Nephron (organoid): ENCODE measurements around the gene EPHA4.

Experiments
- H3K27ac Mint-ChIP-seq, 3 experiments: 2 replicates each; pipeline ENCODE4 v1.8.0; 2020; ENCODE audit warnings: mixed read lengths in 3 of 3, mild to moderate bottlenecking in 2 of 3, moderate library complexity in 1 of 3
- H3K27me3 Mint-ChIP-seq: 2 replicates; pipeline ENCODE4 v1.8.0; 2021; ENCODE audit warnings: low read depth, mild to moderate bottlenecking, moderate library complexity, mixed read lengths
- H3K36me3 Mint-ChIP-seq: 2 replicates; pipeline ENCODE4 v1.8.0; 2020; ENCODE audit warnings: low read depth, mixed read lengths
- H3K4me1 Mint-ChIP-seq: 2 replicates; pipeline ENCODE4 v1.8.0; 2020; ENCODE audit warnings: mixed read lengths
- H3K4me3 Mint-ChIP-seq, 3 experiments: 2 replicates each; pipeline ENCODE4 v1.8.0; 2020; ENCODE audit warnings: mild to moderate bottlenecking in 3 of 3, mixed read lengths in 3 of 3, moderate library complexity in 2 of 3
- H3K9me3 Mint-ChIP-seq: 2 replicates; pipeline ENCODE4 v1.8.0; 2020; ENCODE audit warnings: mixed read lengths
- TF ChIP-seq, protein P1 (sequence below), 3 experiments: fragments of 200-600 bp; sonication (generic); IDR thresholded peaks; one replicate each; pipeline ENCODE4 v1.5.0; 2021; ENCODE audit warnings: antibody characterized with exemption in 3 of 3; ENCODE audit not compliant: unreplicated experiment in 3 of 3

The EPHA4 gene

DNA sequence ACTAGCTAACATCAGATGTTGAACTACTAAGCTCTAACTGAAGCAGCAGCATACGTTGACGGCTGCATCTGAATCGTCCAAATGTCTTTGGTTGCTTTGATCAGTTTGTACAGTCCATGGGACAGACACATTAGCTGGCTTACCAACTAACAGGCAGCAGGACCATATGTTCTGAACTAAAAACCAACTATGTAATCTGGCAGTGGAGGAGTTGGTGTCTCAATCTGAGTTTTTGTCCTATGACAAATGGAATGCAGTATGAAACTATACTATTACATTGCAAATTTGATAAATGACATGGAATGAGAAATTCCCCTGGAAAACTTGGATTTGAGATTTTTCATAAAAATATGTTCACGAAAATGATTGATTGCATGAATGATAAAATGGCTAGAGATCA, 79.5 kb downstream of the EPHA4 start:
- Mint-ChIP-seq H3K4me3 (no peak overlapping the region), H3K9me3 (no peaks in the 10 kb centered on the region), H3K27ac (peak overlapping the region; percentile 56 to 66 (median 65)), H3K36me3 (peaks cover 47% of the 10 kb centered on the region), H3K4me1 (peaks cover 68% of the 10 kb centered on the region), H3K27me3 (no peaks in the 10 kb centered on the region)
- TF ChIP-seq, protein P1, sequence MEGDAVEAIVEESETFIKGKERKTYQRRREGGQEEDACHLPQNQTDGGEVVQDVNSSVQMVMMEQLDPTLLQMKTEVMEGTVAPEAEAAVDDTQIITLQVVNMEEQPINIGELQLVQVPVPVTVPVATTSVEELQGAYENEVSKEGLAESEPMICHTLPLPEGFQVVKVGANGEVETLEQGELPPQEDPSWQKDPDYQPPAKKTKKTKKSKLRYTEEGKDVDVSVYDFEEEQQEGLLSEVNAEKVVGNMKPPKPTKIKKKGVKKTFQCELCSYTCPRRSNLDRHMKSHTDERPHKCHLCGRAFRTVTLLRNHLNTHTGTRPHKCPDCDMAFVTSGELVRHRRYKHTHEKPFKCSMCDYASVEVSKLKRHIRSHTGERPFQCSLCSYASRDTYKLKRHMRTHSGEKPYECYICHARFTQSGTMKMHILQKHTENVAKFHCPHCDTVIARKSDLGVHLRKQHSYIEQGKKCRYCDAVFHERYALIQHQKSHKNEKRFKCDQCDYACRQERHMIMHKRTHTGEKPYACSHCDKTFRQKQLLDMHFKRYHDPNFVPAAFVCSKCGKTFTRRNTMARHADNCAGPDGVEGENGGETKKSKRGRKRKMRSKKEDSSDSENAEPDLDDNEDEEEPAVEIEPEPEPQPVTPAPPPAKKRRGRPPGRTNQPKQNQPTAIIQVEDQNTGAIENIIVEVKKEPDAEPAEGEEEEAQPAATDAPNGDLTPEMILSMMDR (IDR thresholded peaks at IDR 0.05; ENCODE audit: unreplicated experiment in 3 of 3) = no peak

DNA sequence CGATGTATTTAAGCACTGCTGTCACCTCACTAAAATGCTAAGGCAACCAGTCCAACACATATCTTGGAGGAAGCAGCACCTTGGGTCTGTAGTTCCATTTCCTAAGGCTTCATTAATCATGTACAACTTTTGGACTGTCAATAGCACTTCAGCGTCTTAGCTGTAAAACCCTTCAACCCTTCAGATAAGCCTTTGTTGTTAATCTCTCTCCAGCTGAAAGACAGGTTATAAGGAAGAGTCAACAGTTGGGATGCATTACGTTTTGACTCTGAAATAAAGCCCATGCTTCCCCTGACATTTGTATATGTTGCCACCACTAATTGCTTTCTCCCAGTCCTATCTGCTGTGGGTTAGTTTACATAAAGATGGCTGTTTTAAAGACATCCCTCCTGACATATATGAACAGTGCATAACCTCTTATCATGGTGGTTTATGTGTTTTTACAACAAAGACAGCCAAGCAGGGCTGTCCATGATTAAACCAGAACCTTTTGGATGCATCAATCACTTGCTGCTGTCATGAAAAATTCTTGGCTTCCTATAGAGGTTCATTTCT, 81.5 kb downstream of the EPHA4 start:
- Mint-ChIP-seq H3K4me1 (peaks cover 74% of the 10 kb centered on the region), H3K27ac (peak overlapping the region in 2 of 3 experiments; percentile 43 to 56), H3K4me3 (no peak overlapping the region), H3K36me3 (peaks cover 34% of the 10 kb centered on the region), H3K9me3 (no peaks in the 10 kb centered on the region), H3K27me3 (no peaks in the 10 kb centered on the region)
- TF ChIP-seq, protein P1 (IDR thresholded peaks at IDR 0.05; ENCODE audit: unreplicated experiment in 3 of 3) = no peak

DNA sequence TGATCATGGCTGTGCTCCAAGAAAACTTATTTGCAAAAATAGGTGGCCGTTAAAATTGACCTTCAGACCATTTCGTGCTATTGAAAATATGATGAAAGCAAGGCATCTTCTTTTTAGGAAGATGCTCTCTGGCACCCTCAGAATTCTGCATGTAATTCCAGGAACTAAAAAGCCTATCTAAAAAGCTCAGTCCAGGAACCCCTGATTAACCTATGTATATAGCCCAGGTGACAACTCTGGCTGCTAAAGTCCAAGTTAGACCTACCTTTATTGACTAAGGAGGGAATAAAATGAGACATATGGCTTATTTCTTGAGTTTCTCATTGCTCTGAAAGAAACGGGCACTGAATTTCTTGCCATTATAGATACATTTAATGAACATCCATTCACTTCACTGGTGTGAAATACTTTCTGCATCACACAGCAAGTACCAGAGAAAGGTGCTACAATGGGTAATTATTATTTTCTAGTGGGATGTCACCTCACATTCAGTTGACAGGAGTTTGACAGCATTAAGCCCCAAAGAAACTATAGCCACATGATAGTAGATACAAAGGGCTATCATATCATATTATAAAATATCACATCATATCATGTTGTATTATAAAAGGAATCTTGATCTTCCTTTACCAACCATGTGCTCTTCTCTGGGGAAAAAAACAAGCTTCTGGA, 83.8 kb downstream of the EPHA4 start:
- Mint-ChIP-seq H3K36me3 (peaks cover 23% of the 10 kb centered on the region), H3K27ac (no peak overlapping the region), H3K27me3 (no peaks in the 10 kb centered on the region), H3K4me3 (no peak overlapping the region), H3K9me3 (no peaks in the 10 kb centered on the region), H3K4me1 (peaks cover 66% of the 10 kb centered on the region)
- TF ChIP-seq, protein P1 (IDR thresholded peaks at IDR 0.05; ENCODE audit: unreplicated experiment in 3 of 3) = no peak

DNA sequence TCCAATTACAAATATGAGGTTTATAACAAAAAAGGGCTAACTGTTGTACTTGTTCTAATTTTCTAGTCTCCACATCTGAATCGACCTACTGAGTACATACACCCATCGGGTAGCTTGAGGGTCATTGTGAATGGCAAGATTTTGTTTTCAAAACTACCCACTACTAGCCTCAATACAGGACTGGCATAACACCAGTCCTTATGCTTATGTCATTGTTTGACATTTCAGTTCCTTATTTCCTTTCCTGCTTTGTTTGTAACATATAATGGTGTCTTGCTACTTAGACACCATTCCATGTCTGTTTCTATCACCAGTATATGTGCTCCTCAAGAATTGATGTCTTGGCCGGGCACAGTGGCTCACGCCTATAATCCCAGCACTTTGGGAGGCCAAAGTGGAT, 86.0 kb downstream of the EPHA4 start:
- H3K4me3 Mint-ChIP-seq = no peak overlapping the region
- H3K4me1 Mint-ChIP-seq = peaks cover 54% of the 10 kb centered on the region
- H3K27me3 Mint-ChIP-seq = no peaks in the 10 kb centered on the region
- TF ChIP-seq, protein P1 (IDR thresholded peaks at IDR 0.05; ENCODE audit: unreplicated experiment in 3 of 3) = no peak
- H3K27ac Mint-ChIP-seq = peak overlapping the region in 1 of 3 experiments; percentile 51
- H3K9me3 Mint-ChIP-seq = no peaks in the 10 kb centered on the region
- peaks cover 25% of the 10 kb centered on the region for H3K36me3 Mint-ChIP-seq

DNA sequence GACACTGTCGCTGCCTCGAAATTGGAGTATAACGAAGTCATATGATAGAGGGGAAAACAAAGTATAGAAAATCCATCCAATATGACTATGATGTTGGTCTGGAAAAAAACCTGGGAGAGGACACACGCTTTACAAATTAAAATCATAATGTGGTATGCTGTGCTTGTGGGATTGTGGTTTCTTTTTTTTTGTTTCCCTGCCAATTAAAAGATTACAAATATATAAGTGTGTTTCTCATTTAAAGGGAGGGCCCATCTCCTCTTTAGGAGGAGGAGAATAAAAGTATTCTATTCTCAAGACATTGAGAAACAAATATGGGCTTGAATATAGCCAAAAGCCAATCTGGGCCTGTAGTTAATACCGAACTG, 86.6 kb downstream of the EPHA4 start:
- peak overlapping the region in 1 of 3 experiments; percentile 65 for H3K27ac Mint-ChIP-seq
- no peaks in the 10 kb centered on the region for H3K27me3 Mint-ChIP-seq
- no peaks in the 10 kb centered on the region for H3K9me3 Mint-ChIP-seq
- TF ChIP-seq, protein P1 (IDR thresholded peaks at IDR 0.05; ENCODE audit: unreplicated experiment in 3 of 3) = no peak
- H3K4me1 Mint-ChIP-seq = peaks cover 53% of the 10 kb centered on the region
- peaks cover 30% of the 10 kb centered on the region for H3K36me3 Mint-ChIP-seq
- no peak overlapping the region for H3K4me3 Mint-ChIP-seq
